ENCODE results near the gene NPPA. TPM values are rescaled to one million over a fixed set of nuclear protein-coding genes. Genes with fewer than 3 reads are reported as not detected.

The NPPA gene
- total and polyA plus RNA-seq, 2 experiments from 2014 or later, result 0.22 TPM; not detected in 1

DNA sequence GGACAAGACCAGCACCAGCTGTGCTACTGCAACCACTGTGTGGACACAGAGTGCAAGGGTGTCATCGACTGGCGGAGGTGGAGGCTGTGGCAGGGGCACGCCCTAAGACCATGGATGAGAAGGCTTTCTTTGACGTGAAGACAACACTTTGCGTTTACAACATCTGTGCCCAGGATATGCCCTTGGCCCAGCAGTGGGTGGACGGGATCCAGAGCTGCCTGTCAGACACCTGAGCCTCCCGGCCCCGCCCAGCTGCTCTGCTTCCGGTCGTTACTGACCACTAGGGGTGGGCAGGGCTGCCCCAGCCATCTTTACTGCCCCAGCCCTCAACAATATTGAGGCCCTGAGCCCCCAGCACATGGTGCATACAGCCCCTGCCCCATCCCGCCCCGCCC, 32.6 kb upstream of the NPPA start:
- Histone ChIP-seq H3K27ac (no peak overlapping the region), H3K9me2 (replicated peaks; ENCODE audit: insufficient read depth) (no peaks in the 10 kb centered on the region), H3K4me3 (no peak overlapping the region), H3K27me3 (no peaks in the 10 kb centered on the region), H3K79me2 (no peaks in the 10 kb centered on the region), H3K9me3 (ENCODE audit: low read depth) (no peaks in the 10 kb centered on the region), H3K4me2 (no peak overlapping the region), H4K20me1 (ENCODE audit: insufficient read depth, poor library complexity, severe bottlenecking) (no peaks in the 10 kb centered on the region), H2AFZ (no peak overlapping the region), H3K4me1 (ENCODE audit: insufficient read depth) (peaks cover 9% of the 10 kb centered on the region), H3K36me3 (replicated peaks; ENCODE audit: insufficient read depth, low read depth) (no peaks in the 10 kb centered on the region)
- 72% methylated on average over 10 of the region's 12 CpGs for WGBS (ENCODE audit: low lambda C conversion rate, missing lambda C conversion rate)
- DNase-seq (ENCODE audit: low spot score), result no peak
- no peak for TF ChIP-seq EZH2phosphoT487 (IDR thresholded peaks at IDR 0.05; ENCODE audit: low read depth, severe bottlenecking, unreplicated experiment)
- TF ChIP-seq, protein P1, sequence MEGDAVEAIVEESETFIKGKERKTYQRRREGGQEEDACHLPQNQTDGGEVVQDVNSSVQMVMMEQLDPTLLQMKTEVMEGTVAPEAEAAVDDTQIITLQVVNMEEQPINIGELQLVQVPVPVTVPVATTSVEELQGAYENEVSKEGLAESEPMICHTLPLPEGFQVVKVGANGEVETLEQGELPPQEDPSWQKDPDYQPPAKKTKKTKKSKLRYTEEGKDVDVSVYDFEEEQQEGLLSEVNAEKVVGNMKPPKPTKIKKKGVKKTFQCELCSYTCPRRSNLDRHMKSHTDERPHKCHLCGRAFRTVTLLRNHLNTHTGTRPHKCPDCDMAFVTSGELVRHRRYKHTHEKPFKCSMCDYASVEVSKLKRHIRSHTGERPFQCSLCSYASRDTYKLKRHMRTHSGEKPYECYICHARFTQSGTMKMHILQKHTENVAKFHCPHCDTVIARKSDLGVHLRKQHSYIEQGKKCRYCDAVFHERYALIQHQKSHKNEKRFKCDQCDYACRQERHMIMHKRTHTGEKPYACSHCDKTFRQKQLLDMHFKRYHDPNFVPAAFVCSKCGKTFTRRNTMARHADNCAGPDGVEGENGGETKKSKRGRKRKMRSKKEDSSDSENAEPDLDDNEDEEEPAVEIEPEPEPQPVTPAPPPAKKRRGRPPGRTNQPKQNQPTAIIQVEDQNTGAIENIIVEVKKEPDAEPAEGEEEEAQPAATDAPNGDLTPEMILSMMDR (IDR thresholded peaks at IDR 0.05; ENCODE audit: poor library complexity), result no peak
- no peak for TF ChIP-seq EZH2 (IDR thresholded peaks at IDR 0.05; ENCODE audit: borderline replicate concordance)

DNA sequence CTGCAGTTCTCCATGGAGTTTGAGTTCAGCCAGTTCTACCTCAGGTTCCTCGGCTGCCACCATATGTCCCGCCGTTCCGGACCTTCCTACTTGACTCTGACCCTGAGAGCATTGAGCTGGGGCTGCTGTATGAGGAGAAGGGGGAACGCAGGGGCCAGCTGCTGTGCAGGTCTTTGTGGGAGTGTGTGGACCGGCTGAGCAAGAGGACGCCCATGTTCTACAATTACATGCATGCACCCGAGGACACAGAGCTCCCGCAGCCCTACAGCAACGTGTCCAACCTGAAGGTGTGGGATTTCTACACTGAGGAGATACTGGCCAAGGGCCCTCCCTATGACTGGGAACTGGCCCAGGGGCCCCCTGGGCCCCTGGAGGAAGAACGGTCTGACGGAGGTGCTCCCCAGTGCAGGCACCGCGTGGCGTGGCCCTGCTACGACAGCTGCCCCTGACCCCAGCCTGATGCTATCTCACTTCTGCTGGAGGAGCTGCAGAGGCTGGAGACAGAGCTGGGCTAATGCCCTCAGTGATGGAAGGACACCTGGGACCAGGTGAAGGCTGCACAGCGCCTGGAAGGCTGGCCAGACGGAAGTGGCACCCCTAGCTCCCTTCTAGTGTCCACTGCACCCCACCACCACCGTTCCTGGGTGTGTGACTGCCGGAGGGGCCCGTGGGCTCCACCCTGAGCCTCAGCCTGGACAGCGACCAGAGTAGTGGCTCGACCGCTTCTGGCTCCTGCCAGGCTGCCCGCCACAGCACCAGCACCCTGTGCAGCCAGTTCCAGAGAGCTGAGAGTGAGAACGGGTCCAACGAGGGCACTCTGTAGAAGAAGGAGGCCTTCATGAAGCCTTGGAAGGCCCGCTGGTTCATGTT, 32.0 kb upstream of the NPPA start:
- TF ChIP-seq EZH2 (IDR thresholded peaks at IDR 0.05; ENCODE audit: borderline replicate concordance) (no peak), EZH2phosphoT487 (IDR thresholded peaks at IDR 0.05; ENCODE audit: low read depth, severe bottlenecking, unreplicated experiment) (no peak)
- TF ChIP-seq, protein P1 (IDR thresholded peaks at IDR 0.05; ENCODE audit: poor library complexity), result no peak
- Histone ChIP-seq H3K9me3 (ENCODE audit: low read depth) (no peaks in the 10 kb centered on the region), H4K20me1 (ENCODE audit: insufficient read depth, poor library complexity, severe bottlenecking) (no peaks in the 10 kb centered on the region)

DNA sequence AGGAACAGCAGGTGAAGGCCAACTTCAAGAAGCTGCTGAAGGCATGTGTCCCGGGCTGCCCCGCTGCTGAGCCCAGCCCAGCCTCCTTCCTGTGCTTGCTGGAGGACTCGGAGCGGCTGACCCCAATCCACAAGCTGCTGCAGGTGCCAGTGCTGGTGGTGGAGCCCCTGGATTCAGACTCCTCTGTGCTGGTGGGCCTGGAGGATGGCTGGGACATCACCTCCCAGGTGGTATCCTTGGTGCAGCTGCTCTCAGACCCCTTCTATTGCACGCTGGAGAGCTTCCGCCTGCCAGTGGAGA, 31.3 kb upstream of the NPPA start:
- H3K27me3 ChIP-seq, result no peaks in the 10 kb centered on the region
- H3K9me2 ChIP-seq (replicated peaks; ENCODE audit: insufficient read depth), result no peaks in the 10 kb centered on the region
- no peak for DNase-seq (ENCODE audit: low spot score)
- no peak overlapping the region for H3K27ac ChIP-seq
- H3K4me3 ChIP-seq, result no peak overlapping the region
- H4K20me1 ChIP-seq (ENCODE audit: insufficient read depth, poor library complexity, severe bottlenecking), result no peaks in the 10 kb centered on the region
- H3K36me3 ChIP-seq (replicated peaks; ENCODE audit: insufficient read depth, low read depth), result no peaks in the 10 kb centered on the region
- WGBS (ENCODE audit: low lambda C conversion rate, missing lambda C conversion rate), result 94% methylated on average over 6 of the region's 6 CpGs
- no peak overlapping the region for H3K4me2 ChIP-seq
- H3K79me2 ChIP-seq, result no peaks in the 10 kb centered on the region
- H3K9me3 ChIP-seq (ENCODE audit: low read depth), result no peaks in the 10 kb centered on the region
- no peak overlapping the region for H2AFZ ChIP-seq
- TF ChIP-seq EZH2 (IDR thresholded peaks at IDR 0.05; ENCODE audit: borderline replicate concordance) (no peak), EZH2phosphoT487 (IDR thresholded peaks at IDR 0.05; ENCODE audit: low read depth, severe bottlenecking, unreplicated experiment) (no peak)
- TF ChIP-seq, protein P1 (IDR thresholded peaks at IDR 0.05; ENCODE audit: poor library complexity), result no peak
- H3K4me1 ChIP-seq (ENCODE audit: insufficient read depth), result peaks cover 9% of the 10 kb centered on the region

More for the DNA sequence above, 32.0 kb upstream of the NPPA start:
- Histone ChIP-seq H3K9me2 (replicated peaks; ENCODE audit: insufficient read depth) (no peaks in the 10 kb centered on the region), H3K4me2 (no peak overlapping the region), H2AFZ (no peak overlapping the region), H3K4me1 (ENCODE audit: insufficient read depth) (peaks cover 9% of the 10 kb centered on the region), H3K27me3 (no peaks in the 10 kb centered on the region), H3K36me3 (replicated peaks; ENCODE audit: insufficient read depth, low read depth) (no peaks in the 10 kb centered on the region), H3K79me2 (no peaks in the 10 kb centered on the region), H3K4me3 (no peak overlapping the region), H3K27ac (no peak overlapping the region)
- DNase-seq (ENCODE audit: low spot score), result no peak
- 94% methylated on average over 28 of the region's 28 CpGs for WGBS (ENCODE audit: low lambda C conversion rate, missing lambda C conversion rate)

Data from hepatocyte (in vitro differentiated cells).